ENCODE measurements around the gene SYNCRIP.
"Not testable (repeated sequence)": the region's sequence is repeated elsewhere in the genome, so short reads cannot be mapped to it uniquely, and the experiment has no call there.

Gene SYNCRIP

DNA sequence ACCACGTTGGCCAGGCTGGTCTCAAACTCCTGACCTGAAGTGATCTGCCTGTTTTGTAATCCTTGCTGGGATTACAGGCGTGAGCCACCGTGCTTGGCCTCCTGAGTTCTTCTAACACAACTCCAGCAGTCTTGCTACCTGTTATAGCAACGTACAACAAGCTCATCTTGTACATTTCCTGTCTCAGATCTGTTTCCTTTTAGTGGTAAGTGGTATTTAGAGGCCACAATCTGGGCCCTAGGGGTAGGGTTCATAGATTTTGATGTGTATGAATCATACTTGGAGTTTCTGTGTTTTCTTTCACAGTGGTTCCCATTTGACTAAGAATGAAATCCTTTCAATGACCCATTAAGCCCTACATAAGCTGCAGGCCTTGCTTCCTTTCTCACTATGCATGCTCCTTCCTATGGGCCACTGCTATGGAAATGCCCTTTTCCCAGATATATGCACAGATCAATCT, 27.1 kb upstream of the SYNCRIP start:
- no peak for DNase-seq

DNA sequence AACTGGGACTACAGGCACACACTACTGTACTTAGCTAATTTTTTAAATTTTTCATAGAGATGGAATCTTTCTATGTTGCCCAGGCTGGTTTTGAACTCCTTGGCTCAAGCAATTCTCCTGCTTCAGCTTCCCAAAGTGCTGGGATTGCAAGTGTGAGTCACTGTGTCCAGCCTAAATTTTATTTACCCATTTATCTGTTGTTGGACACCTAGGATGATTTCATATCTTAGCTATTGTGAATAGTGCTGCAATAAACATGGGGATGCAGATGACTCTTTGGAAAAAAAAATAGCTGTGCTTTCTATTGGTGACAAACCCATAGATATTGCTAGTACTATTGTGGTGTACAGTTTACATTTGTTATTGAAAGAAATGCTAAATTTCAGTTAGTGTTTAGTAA, 19.6 kb upstream of the SYNCRIP start:
- no peak for DNase-seq

DNA sequence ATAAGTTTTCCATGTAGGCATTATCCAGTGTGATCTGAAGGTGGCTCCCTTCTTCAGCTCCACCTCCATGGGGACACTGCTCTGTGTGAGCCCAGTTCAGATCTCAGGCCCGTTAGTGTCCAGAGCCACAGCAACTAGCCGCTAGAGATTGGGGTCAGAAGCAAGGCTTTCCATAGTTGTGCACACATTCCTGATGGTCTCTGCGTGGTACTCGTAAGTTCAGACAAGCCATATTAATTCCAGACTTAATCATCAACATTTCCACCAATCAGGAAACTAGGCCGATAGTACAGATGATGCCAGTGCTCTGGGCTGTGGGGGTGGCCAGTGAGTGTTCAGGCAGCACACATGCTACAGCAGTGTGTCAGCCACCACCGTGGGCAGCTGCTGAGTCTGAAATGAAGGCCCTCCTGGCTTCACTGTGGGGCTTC, 17.5 kb upstream of the SYNCRIP start:
- DNase-seq: no peak

DNA sequence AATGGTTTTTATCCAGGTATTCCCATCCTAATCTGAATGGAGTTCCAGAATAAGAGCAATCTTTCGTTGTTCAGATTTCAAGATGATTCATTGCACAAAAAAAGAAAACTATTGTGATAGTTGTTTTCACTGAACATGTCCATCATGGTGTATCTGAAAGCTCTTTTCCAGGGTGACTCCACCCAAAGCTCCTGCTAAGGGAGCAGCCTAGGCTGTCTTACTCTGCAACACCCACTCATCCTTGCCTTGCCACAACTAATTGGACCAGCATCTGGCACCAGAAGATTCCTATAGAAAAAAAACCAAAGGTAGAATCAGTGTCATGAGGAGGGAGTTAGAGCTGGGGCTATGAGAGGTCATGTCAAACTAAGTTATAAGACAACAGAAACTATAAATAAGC, 7.9 kb upstream of the SYNCRIP start:
- DNase-seq: no peak

DNA sequence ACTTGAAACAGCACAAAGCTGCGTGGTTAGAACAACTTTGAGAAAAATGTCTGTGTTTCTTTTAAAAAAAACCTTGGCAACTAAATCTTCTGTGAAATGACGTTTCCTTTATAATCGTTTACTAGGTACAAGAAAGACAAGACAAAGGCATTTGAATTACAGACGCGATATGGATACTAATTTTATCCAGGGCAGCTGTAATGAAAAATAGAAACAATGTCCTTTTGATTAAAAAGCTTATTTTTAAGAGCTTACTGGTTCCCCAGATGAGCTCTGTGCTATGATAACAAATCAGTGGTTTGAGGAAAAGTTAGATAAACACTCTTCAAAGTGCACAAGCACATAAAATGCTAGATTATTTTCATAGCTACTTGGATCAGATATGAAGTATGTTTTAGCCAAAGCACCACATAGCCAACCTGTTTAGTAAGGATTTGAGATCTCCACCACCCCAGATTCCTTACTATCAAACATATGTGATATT, 1.6 kb upstream of the SYNCRIP start:
- peak in 1 of 3 experiments; percentile 23 for DNase-seq

DNA sequence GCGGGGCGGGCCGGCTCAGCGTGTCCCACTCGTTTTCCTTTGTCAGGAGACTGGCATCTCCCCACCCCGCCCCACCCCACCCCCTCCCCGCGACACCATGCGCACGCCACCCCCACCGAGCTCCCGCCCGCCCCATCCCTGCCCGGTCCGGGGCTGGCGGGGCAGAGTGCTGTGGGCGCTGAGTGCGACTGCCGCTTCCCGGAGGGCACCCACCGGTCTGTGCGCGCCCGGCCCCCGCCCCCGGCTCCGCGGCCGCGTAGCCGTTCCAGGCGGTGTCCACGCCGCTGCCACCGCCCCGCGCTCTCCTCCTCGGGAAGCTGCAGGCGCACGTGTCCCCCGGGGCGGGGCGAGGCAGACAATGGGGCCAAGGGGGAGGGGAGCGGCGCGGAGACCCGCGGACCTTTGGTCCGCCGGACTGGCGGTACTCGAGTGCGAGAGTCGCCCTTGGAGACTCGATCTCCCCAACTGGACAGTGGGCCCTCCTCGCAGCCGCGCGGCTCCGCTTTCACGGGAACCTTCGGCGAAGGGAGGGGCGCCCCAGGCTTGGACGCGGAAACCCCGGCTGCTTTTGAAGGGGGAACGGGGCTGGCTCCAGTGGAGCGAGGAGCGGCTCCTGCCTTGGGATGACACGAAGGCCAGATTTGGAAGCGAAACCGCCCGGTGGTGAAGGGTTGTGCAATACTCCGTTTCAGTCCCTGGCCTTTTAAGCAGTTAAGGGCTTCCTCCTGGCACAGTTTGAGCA, 1.0 kb upstream of the SYNCRIP start:
- peak; percentile 91 to 97 (median 96) for DNase-seq

DNA sequence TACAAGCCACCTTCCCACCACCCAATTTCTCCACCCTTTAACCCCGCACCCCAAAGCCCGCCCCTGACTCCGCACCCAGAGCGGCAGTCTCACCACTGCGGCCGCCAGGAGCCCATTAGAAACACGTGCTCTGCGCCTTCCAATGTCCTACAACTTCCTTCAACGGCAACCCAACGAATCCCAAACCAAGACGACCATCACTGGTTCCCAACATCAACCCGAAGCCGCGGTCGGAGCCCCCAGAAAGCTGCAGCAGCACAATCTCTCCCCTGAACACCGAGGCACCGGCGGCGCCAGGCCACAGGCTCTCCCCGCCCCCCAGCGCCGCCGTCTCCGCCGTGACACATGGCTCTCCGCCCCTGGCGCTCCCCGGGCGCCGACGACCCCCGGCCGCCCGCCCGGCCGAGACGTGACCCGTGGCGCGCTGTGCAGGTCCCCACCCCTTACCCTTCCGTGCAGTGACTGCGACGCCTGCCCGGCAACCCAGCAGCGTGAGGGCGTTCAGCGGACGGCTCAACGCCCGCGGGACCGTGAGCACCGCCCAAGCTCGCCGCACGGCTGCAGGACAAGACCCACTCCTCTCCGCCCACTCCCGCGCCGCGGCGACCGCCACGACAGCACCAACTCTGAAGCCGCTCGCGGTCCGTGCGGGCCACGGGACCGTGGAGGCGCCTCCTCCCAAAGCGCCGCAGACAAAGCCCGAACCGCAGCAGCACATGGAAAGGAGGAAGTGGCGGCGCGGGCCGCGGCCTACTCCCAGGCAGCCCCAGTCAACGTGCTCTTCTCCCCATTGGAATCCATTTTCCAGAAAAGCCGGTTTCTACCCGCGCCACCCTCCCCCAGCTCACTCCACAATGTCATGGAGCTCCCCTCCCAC, 551 bp downstream of the SYNCRIP start:
- DNase-seq: peak in 2 of 3 experiments; percentile 70 to 72

DNA sequence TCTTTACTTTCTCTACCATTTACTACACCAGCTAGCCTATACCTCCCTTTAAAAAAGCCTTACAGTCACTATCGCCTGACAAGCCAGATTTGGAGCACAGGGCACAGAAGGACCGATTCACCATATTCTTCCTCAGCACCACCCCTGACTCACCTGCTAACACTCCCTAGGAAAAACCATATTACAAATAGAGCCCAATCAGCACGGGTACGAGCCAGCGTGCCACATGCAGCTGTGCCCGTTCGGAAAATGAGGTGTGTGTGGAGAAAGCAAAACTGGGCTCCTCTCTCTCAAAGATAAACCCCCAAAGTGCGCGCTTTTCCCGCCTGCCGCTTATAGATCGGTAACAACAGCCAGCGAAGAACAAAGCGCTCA, 1.2 kb downstream of the SYNCRIP start:
- no peak for DNase-seq

DNA sequence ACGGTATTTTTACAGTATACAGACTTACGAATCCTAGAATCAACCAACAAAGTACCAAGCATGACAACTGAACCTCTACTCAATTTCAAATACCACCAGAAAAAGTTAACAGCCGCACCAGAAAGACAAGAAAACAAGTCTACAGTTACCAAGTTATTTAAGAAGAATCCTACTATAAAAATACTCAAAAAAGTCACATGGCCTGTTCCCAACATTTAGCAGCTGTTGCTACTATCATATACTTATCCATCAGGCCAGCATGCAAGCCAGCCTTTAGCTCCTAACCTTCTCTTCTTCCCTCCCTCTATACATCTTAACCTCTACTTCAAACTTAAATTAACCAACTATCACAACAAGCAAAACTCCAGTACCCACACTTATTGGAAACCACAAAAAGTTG, 1.9 kb downstream of the SYNCRIP start:
- no peak for DNase-seq

DNA sequence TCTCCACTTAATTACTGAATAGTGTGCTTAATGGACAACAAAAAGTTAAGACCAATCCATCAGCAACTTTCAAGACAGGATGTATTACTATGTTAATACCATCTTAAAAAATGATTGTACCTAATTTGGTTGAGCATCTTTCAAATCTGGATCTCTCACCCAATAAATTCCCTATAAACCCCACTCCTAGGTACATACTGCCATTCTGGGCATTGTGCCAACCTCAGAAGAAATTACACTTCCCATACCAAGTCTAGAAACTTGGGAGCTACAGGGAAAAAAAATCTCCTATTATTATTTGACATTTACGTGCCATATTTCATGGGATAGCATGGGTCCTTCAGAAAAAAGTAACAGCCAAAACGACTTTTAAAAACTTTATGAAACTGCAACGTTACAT, 5.1 kb downstream of the SYNCRIP start:
- DNase-seq: peak in 1 of 3 experiments; percentile 6

DNA sequence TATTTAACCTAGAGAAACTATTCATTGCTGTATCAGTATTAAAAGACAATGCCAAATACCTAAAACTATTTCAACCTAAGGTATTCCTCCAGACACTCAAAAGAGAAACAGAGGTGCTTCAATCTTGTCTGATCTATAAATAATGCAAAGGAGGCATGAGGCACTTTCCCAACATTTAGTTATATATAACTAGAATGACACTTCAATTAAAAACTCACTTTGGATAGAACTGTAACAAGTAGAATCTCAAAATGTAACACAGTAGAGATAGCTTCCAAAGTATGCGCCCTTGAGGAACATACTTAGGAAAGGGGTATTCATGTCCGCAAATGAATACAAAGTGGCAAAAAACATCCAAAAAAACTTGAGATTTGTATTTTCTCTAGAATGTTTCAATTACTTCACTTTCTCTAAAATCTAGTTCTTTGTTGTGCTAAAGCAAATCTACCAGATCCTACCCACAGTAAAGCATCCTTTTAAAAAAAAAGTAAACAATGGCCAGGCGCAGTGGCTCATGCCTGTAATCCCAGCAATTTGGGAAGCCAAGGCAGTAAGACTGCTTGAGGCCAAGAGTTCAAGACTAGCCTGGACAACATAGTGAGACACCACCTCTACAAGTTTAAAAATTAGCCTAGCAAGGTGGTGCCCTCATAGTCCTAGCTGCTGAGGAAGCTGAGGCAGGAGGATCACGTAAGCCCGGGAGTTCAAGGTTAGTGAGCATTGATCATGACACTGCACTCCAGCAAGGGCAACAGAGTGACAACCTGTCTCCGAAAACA, 10.3 kb downstream of the SYNCRIP start:
- no peak for DNase-seq

DNA sequence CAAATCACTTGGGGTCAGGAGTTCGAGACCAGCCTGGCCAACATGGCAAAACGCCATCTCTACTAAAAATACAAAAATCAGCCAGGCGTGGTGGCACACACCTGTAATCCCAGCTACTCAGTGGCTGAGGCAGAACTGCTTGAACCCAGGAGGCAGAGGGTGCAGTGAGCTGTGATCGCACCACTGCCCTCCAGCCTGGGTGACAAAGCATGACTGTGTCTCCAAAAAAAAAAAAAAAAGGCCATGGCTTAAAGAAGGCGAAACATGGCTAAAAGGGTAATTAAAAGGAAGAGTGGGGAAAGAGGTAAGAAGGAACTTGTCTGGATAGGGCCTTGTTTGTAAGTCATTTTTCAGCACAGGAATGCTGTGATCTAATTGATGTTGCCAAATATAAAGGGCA, 11.6 kb downstream of the SYNCRIP start:
- DNase-seq: not testable (repeated sequence)

DNA sequence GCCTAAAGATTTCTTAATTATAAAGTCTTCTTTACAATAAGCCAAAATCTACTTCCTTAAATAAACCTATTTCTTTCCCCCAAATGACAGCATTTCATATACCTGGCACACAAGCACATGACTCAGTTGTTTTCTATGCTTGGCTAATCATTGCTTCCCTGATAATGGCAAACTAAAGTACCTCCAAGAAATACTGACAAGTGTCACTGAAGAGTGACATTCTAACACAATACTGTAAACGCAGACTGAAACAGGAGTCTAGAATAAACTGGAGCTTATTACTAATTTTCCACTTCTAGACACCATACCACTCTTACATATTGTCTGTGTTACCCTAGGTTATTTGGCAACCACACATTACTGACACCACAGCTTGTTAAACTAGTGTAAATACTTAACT, 14.3 kb downstream of the SYNCRIP start:
- no peak for DNase-seq

DNA sequence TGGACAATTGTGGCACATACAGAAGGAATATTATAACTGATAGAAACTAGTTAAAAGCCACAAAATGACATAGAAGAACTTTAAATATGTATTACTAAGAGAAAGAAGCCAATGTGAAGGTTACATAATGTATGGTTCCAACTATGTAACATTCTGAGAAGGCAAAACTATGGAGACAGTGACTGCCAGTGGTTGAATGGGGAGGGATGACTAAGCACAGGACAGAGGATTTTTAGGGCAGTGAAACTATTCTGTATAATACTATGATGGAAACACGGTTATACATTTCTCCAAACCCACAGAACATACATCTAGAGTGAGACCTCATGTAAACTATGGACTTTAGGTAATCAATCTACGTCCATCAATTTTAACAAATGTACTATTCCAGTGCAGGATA, 22.4 kb downstream of the SYNCRIP start:
- DNase-seq: no peak

DNA sequence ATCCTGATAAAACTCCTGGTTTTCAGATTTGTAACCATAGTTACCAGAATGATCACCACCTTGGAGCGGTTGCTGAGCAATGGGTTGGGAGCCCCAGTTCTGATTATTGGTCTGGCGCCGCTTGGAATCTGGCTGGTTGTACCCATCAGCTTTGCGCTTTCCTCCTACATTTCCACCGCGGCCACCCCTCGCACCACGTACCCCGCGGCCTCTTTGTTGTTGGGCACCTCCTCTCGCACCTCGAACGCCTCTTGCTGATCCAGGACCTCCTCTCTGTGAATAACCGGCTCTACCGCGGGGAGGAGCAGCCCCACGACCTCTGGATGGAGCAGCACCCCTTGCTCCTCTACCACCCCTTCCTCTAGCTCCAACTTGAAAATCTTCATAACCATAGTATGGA, 27.9 kb downstream of the SYNCRIP start:
- no peak for DNase-seq

DNA sequence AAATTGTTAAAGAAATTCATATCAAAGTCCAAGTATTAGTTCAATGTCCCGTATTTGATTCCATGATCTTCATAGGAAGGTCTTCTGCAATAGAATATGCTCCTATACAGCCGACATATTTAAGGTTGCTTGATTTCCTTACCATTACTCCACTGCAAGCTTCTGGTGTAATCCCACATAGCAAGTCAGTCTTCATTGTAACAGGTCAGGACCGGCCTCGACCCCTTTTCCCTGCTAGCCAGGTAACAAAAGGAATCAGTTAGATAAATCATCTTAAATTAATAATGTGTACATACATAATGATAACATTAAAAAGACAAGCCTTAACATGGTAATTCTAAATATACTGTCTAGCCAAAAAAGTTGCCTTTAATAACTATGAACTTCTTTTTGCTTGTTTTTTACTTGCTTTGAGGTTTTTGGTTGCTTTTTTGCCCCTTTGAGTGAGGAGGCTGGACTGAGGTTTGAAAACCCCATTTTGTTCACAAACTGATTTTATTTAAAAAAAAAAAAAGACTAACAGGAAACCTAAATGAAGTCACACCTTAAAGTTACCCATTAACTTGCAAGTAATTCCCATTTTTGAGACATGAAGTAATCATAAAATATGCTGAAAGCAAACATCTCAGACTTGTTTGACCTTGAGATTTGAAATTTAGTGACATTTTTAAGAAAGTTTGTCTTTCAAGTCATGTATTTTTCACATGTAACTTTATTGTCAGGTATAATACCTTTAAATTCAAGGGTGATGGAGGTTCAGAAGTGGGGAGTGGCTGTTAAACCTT, 29.8 kb downstream of the SYNCRIP start:
- DNase-seq: no peak

DNA sequence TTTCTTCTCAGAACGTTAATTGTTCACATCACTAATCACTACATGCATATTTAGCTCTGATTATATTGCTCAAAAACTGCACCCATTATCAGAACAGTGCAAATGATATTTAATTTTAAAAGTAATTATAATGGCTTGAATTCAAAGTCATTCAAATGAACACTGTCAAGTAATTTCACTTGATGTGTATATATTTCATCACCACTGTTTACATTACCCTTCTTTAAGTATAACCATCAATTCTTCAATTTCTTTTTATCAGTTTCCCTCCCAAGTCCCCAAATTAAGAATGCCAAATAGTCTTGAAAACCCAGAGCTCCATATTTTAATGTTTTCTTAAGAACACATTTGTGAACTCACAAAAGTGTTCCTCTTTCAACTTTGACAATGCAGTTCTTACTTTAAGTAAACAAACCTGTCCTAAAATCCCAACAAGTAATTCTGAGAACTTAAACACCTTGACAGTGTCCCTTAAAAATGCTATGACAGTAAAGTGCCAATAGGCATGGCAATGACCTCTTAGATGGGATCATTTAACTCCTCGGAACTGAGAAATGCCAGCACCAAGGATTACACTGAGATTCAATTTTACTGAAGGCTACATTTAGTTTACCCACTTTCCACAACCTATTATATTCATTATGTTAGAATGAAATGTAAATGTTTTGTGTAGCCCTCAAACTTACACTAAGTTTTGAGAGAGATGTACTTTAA, 32.3 kb downstream of the SYNCRIP start:
- DNase-seq: no peak

DNA sequence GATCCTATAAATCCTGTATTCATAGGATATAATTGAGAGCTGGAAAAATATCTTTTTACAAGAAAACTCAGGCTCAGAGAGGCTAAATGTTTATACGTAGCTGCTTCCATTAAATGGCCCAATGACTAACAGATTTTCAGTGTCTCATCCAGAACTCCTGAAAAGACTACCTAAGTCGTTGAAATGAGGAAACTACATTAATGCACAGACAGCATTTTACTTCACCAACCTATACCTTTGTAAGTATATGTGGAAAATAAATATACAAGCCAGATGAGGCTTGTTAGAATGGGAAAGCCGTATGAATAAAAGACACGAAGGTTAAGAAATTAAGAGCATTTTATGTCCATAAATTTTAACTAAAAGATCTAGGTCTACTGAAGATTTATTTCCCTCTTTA, 40.6 kb downstream of the SYNCRIP start:
- DNase-seq: no peak

DNA sequence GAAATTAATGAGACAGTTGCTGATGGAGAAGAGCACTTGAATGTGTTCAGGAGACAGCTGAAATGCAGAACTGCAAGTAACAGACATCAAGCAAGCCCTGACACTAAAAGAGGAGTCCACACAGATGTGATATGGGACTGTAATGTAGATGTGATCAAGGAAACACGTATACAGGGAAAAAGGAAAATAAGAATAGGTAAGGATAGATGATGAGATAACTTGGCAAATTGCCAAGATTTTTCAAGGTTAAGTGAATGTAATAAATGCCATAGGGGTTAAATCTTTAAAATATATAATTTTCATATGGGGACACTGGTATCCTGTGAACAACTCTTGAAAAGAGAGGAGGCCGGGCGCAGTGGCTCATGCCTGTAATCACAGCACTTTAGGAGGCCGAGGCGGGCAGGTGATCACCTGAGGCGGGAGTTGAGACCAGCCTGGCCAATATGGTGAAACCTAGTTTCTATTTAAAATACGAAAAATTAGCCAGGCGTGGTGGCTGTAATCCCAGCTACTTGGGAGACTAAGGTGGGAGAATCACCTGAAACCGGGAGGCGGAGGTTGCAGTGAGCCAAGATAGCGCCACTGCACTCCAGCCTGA, 41.9 kb downstream of the SYNCRIP start:
- peak in 1 of 3 experiments; percentile 29 for DNase-seq

DNA sequence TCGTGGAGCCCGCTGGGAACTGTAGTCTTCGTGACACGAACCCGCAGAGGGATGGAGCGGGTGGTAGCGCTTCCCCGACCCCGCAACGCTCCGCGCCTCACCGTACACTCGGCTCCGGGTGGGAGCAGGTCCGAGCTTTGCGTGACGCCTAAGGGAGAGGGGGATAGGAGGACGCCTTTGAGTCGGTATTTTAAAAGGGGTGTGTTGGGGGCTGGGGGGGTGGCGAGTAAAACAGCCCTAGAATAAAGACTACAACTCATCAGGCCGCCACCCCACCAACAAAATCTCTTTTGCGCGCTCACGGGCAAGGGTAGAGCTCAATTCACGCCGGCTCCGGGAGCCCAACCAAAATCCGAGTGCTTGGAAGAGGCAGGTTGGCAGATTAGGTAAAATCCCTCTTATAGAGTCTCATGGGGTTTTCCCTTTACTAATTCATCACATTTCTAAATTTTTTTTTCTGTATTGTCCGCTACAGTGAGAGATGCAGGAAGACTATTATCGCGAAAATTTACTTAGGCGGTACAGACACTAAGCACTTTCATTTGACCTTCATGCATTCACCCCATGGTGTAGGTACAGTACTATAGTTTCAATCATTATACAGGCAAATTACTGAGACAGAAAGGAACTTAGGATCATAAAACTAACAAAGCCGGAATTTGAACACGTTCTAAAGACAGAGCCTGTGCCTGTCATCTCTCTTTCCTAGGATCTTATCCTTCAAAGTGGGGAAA, 48.3 kb downstream of the SYNCRIP start:
- peak in 1 of 3 experiments; percentile 81 for DNase-seq
